ENCODE results near the gene DNAH10.

Gene DNAH10

GRCh38 chr12:123939716-123940626, 177.9 kb downstream of the DNAH10 start:
- Histone ChIP-seq H3K23ac (ENCODE audit: low read depth, low read length, poor library complexity) (no peak overlapping the region), H4K91ac (ENCODE audit: low read depth, low read length, poor library complexity) (no peak overlapping the region), H2BK5ac (ENCODE audit: low read length) (no peak overlapping the region), H3K4ac (ENCODE audit: low read length) (no peak overlapping the region), H3K4me2 (ENCODE audit: insufficient read depth, low read length, poor library complexity, severe bottlenecking) (no peak overlapping the region), H3K79me1 (ENCODE audit: low read depth, low read length) (no peaks in the 10 kb centered on the region), H3K18ac (ENCODE audit: low read length) (no peak overlapping the region), H3K27ac (replicated peaks; ENCODE audit: low read length) (no peak overlapping the region), H2BK120ac (ENCODE audit: low read depth, low read length) (no peak overlapping the region), H2BK15ac (ENCODE audit: low read length) (no peak overlapping the region), H2AK5ac (ENCODE audit: low read depth, low read length) (no peak overlapping the region), H2AFZ (ENCODE audit: low read length) (no peak overlapping the region), H2BK12ac (ENCODE audit: low read length) (no peak overlapping the region), H3K36me3 (replicated peaks in 1 of 2; ENCODE audit: control insufficient read depth in 2 of 2, insufficient read depth in 2 of 2, low read length in 2 of 2) (peaks cover 21 to 76% of the 10 kb centered on the region in 2 donors), H3K9me3 (replicated peaks in 1 of 2; ENCODE audit: control insufficient read depth in 2 of 2, insufficient read depth in 1 of 2, low read depth in 1 of 2, low read length in 2 of 2) (peaks cover 5 to 20% of the 10 kb centered on the region in 2 donors), H3K4me1 (ENCODE audit: control insufficient read depth in 2 of 2, insufficient read depth in 1 of 2, low read depth in 1 of 2, low read length in 2 of 2) (peaks cover 3 to 4% of the 10 kb centered on the region in 2 donors), H3K9ac (ENCODE audit: low read depth, low read length, poor library complexity) (peak overlapping the region; percentile 47), H3K27me3 (ENCODE audit: control insufficient read depth in 3 of 3, insufficient read depth in 3 of 3, low read depth in 1 of 3, low read length in 3 of 3) (no peaks in the 10 kb centered on the region), H3K4me3 (ENCODE audit: low read length in 2 of 2) (peak overlapping the region in 1 of 2 donors; percentile 6), H4K8ac (ENCODE audit: low read depth, low read length) (no peak overlapping the region), H3K14ac (ENCODE audit: low read length) (no peak overlapping the region)
- no CpG with 5 or more reads among the region's 16 CpGs for WGBS, 2 donors (ENCODE audit: extremely low coverage in 2 of 2, insufficient read length in 2 of 2, insufficient replicate concordance in 1 of 2)
- DNase-seq (ENCODE audit: low spot score), result no peak

- Histone ChIP-seq H3K18ac (ENCODE audit: low read length) (no peak overlapping the region), H2AFZ (ENCODE audit: low read length) (no peak overlapping the region), H3K4ac (ENCODE audit: low read length) (no peak overlapping the region), H2BK12ac (ENCODE audit: low read length) (no peak overlapping the region), H3K4me3 (ENCODE audit: low read length in 2 of 2) (no peak overlapping the region), H3K27ac (replicated peaks; ENCODE audit: low read length) (no peak overlapping the region), H2BK5ac (ENCODE audit: low read length) (no peak overlapping the region), H3K9ac (ENCODE audit: low read depth, low read length, poor library complexity) (no peak overlapping the region), H3K14ac (ENCODE audit: low read length) (no peak overlapping the region), H3K27me3 (ENCODE audit: control insufficient read depth in 3 of 3, insufficient read depth in 3 of 3, low read depth in 1 of 3, low read length in 3 of 3) (no peaks in the 10 kb centered on the region), H3K4me1 (ENCODE audit: control insufficient read depth in 2 of 2, insufficient read depth in 1 of 2, low read depth in 1 of 2, low read length in 2 of 2) (peaks cover 3 to 4% of the 10 kb centered on the region in 2 donors), H3K9me3 (replicated peaks in 1 of 2; ENCODE audit: control insufficient read depth in 2 of 2, insufficient read depth in 1 of 2, low read depth in 1 of 2, low read length in 2 of 2) (peaks cover 5 to 20% of the 10 kb centered on the region in 2 donors), H3K4me2 (ENCODE audit: insufficient read depth, low read length, poor library complexity, severe bottlenecking) (no peak overlapping the region), H2BK120ac (ENCODE audit: low read depth, low read length) (no peak overlapping the region), H4K91ac (ENCODE audit: low read depth, low read length, poor library complexity) (no peak overlapping the region), H3K36me3 (replicated peaks in 1 of 2; ENCODE audit: control insufficient read depth in 2 of 2, insufficient read depth in 2 of 2, low read length in 2 of 2) (peaks cover 21 to 73% of the 10 kb centered on the region in 2 donors), H3K23ac (ENCODE audit: low read depth, low read length, poor library complexity) (no peak overlapping the region), H3K79me1 (ENCODE audit: low read depth, low read length) (no peaks in the 10 kb centered on the region), H4K8ac (ENCODE audit: low read depth, low read length) (no peak overlapping the region), H2AK5ac (ENCODE audit: low read depth, low read length) (no peak overlapping the region), H2BK15ac (ENCODE audit: low read length) (no peak overlapping the region)
- DNase-seq (ENCODE audit: low spot score), result no peak
- no CpG with 5 or more reads among the region's 9 CpGs for WGBS, 2 donors (ENCODE audit: extremely low coverage in 2 of 2, insufficient read length in 2 of 2, insufficient replicate concordance in 1 of 2)
Measured at GRCh38 chr12:123940627-123940966, 178.5 kb downstream of the DNAH10 start.

GRCh38 chr12:123941000-123941399, 178.9 kb downstream of the DNAH10 start:
- H2BK120ac ChIP-seq (ENCODE audit: low read depth, low read length), result no peak overlapping the region
- H3K23ac ChIP-seq (ENCODE audit: low read depth, low read length, poor library complexity), result no peak overlapping the region
- H3K36me3 ChIP-seq (replicated peaks in 1 of 2; ENCODE audit: control insufficient read depth in 2 of 2, insufficient read depth in 2 of 2, low read length in 2 of 2), result peaks cover 17 to 69% of the 10 kb centered on the region in 2 donors
- H2BK5ac ChIP-seq (ENCODE audit: low read length), result no peak overlapping the region
- no peaks in the 10 kb centered on the region for H3K79me1 ChIP-seq (ENCODE audit: low read depth, low read length)
- DNase-seq (ENCODE audit: low spot score), result no peak
- H2AK5ac ChIP-seq (ENCODE audit: low read depth, low read length), result no peak overlapping the region
- H3K4me2 ChIP-seq (ENCODE audit: insufficient read depth, low read length, poor library complexity, severe bottlenecking), result no peak overlapping the region
- H3K27ac ChIP-seq (replicated peaks; ENCODE audit: low read length), result no peak overlapping the region
- no peak overlapping the region for H4K91ac ChIP-seq (ENCODE audit: low read depth, low read length, poor library complexity)
- H3K27me3 ChIP-seq (ENCODE audit: control insufficient read depth in 3 of 3, insufficient read depth in 3 of 3, low read depth in 1 of 3, low read length in 3 of 3), result no peaks in the 10 kb centered on the region
- H2AFZ ChIP-seq (ENCODE audit: low read length), result no peak overlapping the region
- peak overlapping the region; percentile 32 for H3K18ac ChIP-seq (ENCODE audit: low read length)
- no peak overlapping the region for H2BK15ac ChIP-seq (ENCODE audit: low read length)
- H3K4me3 ChIP-seq (ENCODE audit: low read length in 2 of 2), result no peak overlapping the region
- H4K8ac ChIP-seq (ENCODE audit: low read depth, low read length), result no peak overlapping the region
- H3K14ac ChIP-seq (ENCODE audit: low read length), result no peak overlapping the region
- H3K9me3 ChIP-seq (replicated peaks in 1 of 2; ENCODE audit: control insufficient read depth in 2 of 2, insufficient read depth in 1 of 2, low read depth in 1 of 2, low read length in 2 of 2), result peaks cover 5 to 20% of the 10 kb centered on the region in 2 donors
- no peak overlapping the region for H3K4ac ChIP-seq (ENCODE audit: low read length)
- WGBS, 2 donors (ENCODE audit: extremely low coverage in 2 of 2, insufficient read length in 2 of 2, insufficient replicate concordance in 1 of 2), result no CpG with 5 or more reads among the region's 9 CpGs
- H3K4me1 ChIP-seq (ENCODE audit: control insufficient read depth in 2 of 2, insufficient read depth in 1 of 2, low read depth in 1 of 2, low read length in 2 of 2), result peaks cover 3 to 4% of the 10 kb centered on the region in 2 donors
- H2BK12ac ChIP-seq (ENCODE audit: low read length), result no peak overlapping the region
- H3K9ac ChIP-seq (ENCODE audit: low read depth, low read length, poor library complexity), result no peak overlapping the region

- no peak overlapping the region for H2BK5ac ChIP-seq (ENCODE audit: low read length)
- peaks cover 3 to 4% of the 10 kb centered on the region in 2 donors for H3K4me1 ChIP-seq (ENCODE audit: control insufficient read depth in 2 of 2, insufficient read depth in 1 of 2, low read depth in 1 of 2, low read length in 2 of 2)
- H3K4ac ChIP-seq (ENCODE audit: low read length), result no peak overlapping the region
- no peaks in the 10 kb centered on the region for H3K79me1 ChIP-seq (ENCODE audit: low read depth, low read length)
- H2BK120ac ChIP-seq (ENCODE audit: low read depth, low read length), result no peak overlapping the region
- no peak overlapping the region for H3K27ac ChIP-seq (replicated peaks; ENCODE audit: low read length)
- no peak overlapping the region for H2BK15ac ChIP-seq (ENCODE audit: low read length)
- no peak overlapping the region for H3K4me2 ChIP-seq (ENCODE audit: insufficient read depth, low read length, poor library complexity, severe bottlenecking)
- no peak overlapping the region for H4K91ac ChIP-seq (ENCODE audit: low read depth, low read length, poor library complexity)
- H3K14ac ChIP-seq (ENCODE audit: low read length), result peak overlapping the region; percentile 56
- no peak overlapping the region for H3K23ac ChIP-seq (ENCODE audit: low read depth, low read length, poor library complexity)
- H4K8ac ChIP-seq (ENCODE audit: low read depth, low read length), result no peak overlapping the region
- H3K27me3 ChIP-seq (ENCODE audit: control insufficient read depth in 3 of 3, insufficient read depth in 3 of 3, low read depth in 1 of 3, low read length in 3 of 3), result no peaks in the 10 kb centered on the region
- H3K4me3 ChIP-seq (ENCODE audit: low read length in 2 of 2), result no peak overlapping the region
- no peak overlapping the region for H3K9ac ChIP-seq (ENCODE audit: low read depth, low read length, poor library complexity)
- no peak for DNase-seq (ENCODE audit: low spot score)
- no peak overlapping the region for H2AK5ac ChIP-seq (ENCODE audit: low read depth, low read length)
- WGBS, 2 donors (ENCODE audit: extremely low coverage in 2 of 2, insufficient read length in 2 of 2, insufficient replicate concordance in 1 of 2), result no CpG with 5 or more reads among the region's 13 CpGs
- no peak overlapping the region for H2BK12ac ChIP-seq (ENCODE audit: low read length)
- H3K9me3 ChIP-seq (replicated peaks in 1 of 2; ENCODE audit: control insufficient read depth in 2 of 2, insufficient read depth in 1 of 2, low read depth in 1 of 2, low read length in 2 of 2), result peaks cover 5 to 20% of the 10 kb centered on the region in 2 donors
- H3K36me3 ChIP-seq (replicated peaks in 1 of 2; ENCODE audit: control insufficient read depth in 2 of 2, insufficient read depth in 2 of 2, low read length in 2 of 2), result peaks cover 12 to 63% of the 10 kb centered on the region in 2 donors
- no peak overlapping the region for H3K18ac ChIP-seq (ENCODE audit: low read length)
- H2AFZ ChIP-seq (ENCODE audit: low read length), result no peak overlapping the region
Measured at GRCh38 chr12:123941624-123942237, 179.6 kb downstream of the DNAH10 start.

Measured in neuronal stem cell (in vitro differentiated cells).